GM18858 (cell line): ENCODE results near the gene KDM4D.
"Not testable (repeated sequence)": the region's sequence is repeated elsewhere in the genome, so short reads cannot be mapped to it uniquely, and the experiment has no call there.

Source experiments
- ATAC-seq: cut with Tn5 transposase; IDR thresholded peaks from one replicate; pipeline ENCODE4 v1.9.1; 2021; ENCODE audit not compliant: unreplicated experiment

The KDM4D gene

DNA sequence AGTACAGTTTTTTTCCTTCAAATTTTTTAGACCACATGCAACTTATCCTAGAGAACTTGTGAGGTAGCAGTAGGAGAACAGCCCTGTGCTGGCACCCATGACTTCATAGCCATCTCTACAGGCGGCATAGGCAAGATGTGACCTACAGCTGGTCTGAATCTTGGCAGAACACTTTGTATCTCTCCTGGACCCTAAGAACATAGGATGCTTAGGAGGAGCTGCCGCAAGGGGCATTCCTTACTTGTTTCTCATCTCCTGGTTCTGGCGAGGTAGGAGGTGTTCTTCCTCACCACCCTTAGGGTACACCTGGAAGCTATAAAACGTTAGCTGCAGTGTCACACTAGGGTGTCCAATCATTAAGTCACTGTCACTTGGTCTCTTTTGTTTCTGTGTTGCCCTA, 16.5 kb upstream of the KDM4D start:
- ATAC-seq = no peak

DNA sequence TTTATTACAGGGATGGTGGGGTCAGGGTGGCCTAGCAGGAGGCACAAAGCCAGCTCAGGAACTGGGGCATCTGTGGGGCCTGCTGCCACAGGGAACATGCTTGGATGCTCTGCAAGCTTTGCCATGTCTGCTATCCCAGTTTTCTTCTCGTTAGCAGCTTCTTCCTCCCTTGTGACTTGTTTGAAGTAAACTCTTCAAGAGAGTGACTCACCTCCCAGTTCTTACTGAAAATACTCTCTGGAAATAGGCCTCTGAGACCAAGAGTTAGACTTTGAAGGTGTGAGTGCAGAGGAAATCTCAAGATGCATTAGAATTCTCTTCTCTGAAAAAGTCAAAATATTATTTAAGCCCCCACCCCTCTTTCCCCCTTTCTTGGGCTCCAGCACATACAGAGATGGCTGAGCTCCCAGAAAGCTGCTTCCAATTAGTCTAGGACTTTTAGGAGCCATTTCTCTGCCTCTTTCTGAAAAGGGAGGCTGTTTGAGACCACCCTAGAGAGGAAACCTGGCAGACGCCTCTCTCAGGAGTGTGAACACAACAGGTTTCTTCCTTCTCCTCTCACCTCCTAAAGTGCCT, 15.3 kb upstream of the KDM4D start:
- no peak for ATAC-seq

DNA sequence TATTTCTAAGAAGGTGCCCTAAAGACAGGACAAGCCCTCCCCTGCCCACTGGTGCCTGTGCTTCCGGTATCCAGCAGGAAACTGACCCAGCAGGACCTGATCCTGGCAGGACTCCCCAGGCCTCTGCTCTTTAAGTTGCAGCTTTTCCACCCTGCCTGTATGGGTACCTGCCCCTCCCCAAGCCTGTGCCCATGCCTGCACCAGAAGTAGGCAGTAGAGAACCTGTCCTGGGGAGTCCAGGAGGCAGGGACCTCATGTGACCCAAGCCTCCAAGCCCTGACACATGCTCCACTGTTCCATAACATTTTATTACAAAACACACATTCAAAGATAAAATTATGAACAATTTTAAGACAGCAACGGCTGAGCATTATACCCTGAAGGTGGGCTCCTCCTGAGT, 14.3 kb upstream of the KDM4D start:
- no peak for ATAC-seq

DNA sequence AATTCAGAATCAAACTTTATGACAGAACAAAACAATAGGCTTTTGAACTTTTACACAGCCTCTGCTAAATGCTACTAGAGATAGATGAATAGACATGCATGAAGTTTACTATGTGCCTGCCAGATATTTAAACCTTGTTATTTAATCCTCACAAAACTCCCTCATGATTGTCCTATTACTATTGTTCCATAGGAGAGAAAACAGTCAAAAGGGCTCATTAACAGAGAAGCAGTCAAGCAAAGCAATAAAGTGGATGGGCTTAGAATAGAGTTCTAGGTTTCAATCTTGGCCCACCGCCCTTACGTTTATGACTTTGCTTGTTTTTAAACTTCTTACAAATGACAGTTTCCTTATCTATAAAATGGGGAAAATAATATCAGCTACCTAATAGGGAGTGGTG, 13.0 kb upstream of the KDM4D start:
- ATAC-seq = no peak

DNA sequence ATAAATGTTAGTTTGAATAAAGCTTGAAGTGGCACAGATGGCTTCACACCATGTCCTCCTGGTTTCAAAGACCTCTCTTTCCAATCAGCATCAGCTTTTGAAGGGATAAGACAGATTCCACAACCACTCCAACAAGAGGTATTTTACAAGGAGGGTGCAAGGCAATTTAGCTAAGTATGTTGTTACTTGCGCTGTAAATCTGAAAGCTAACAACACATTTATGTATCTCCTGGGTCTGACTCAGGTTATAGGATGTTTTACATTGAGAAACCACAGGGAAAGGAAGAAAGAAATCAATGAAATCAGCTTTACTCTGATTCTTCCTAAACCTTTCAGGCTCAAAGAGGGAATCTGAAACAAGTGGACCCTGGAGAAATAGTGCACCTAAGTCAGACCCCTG, 12.3 kb upstream of the KDM4D start:
- no peak for ATAC-seq

DNA sequence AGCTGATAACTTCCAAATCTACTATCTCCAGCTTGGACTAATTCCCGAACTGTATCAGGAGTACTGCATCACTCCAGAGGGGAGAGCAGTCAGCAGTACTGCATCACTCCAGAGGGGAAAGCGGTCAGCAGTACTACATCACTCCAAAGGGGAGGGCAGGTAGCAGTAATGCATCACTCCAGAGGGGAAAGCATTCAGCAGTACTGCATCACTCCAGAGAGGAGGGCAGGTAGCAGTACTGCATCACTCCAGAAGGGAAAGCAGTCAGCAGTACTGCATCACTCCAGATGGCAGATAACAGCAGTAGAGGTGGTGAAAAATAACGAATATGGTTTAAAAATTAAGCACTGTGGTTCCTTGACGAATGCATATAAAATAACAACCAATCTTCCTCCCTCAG, 8.6 kb upstream of the KDM4D start:
- no peak for ATAC-seq

DNA sequence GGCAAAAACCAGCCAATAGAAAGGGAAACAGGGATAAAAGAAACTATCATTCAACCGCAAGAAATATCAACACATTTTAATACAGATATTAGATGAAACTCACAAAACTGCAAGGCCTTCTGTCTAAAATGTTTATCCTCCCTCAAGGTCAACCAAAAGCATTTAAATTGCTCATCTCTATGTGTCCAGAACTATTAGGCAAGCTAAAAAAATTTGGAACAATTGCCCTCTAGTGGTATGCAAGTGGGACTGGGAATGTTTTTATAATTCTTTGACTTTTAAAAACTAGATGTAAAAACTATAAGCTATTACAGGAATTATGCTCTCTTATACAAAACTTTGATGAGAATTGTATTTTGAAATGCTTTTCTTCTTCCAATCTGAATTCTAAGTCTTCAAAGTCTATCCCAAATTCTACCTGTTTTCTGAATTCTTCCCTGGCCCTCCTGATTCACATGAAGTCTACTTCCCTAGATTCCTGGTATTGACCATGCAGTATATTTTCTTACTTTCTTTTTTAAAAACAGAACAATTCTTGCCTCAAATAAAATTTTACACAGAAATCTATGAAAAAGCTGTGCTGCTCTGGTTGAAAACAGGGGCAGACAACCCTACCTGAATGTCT, 5.1 kb upstream of the KDM4D start:
- no peak for ATAC-seq

DNA sequence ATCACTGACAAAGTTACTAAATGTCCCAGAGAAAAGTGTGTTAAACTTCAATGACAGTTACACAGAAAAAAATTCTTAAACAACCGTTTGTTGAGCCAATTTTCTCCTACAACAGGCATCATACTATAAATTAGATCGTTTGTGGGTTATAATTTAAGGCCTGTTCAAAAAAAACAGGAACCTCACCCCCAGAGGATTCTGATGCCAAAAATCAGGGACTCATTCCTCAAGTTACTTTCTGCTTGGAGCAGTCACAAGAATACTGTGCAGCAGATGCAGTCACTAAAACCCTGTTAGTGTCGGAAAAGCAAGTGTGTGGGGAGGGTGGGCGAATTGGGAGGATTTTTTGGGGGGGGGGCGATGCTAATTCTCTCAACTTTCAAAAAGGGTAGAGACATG, 810 bp upstream of the KDM4D start:
- ATAC-seq = no peak

DNA sequence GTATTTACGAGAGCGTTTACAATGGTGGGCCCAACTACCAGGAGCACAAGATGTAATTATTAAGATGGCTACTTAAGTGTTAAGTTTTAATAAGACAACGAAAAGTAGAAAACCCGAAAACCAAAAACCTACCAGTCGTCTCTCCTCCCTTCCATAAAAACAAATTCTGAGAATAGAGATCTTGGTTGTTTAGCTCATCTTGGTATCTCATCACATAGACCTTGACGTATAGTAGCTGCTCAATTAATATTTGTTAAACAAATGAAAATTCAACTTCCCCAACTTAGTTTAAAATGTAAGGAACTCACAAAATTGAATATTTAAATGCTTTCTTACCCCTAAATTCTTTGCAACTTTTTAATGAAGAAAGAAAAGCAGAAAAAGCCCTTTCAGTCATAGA, 669 bp downstream of the KDM4D start:
- ATAC-seq = no peak

DNA sequence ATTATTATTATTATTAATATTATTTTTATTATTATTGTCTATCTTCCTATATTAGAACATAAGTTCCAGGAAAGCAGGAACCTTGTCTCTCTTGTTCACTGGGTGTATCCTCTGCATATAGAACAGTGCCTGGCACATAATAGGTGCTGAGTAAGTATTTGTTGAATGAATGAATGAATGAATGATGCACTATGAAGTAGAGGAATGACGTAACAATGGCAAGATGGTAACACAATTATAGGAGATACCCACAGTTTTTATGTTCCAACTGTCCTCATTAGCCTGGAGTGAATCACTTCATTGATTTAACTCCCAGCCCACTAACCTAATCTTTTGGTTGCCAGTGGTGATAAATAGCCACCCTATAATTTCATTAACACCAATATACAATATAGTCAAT, 2.1 kb downstream of the KDM4D start:
- no peak for ATAC-seq

DNA sequence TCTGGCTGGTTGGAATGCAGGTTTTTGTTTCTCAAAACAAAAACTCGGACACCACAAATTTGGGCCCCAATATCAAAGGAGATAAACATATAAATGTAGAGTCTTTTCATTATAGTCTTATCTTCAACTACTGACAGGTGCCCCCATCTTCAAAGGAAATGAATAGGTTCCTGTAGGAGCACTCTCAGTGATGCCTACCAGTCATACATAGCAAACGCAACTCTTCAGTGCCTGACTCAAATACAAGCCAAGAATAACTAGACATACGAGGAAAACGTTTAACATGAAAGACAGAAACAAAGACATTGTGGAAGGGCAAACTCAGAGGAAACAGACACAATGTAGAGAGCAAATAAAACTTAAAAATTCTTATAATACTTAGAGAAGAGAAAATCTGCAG, 13.9 kb downstream of the KDM4D start:
- ATAC-seq = no peak

DNA sequence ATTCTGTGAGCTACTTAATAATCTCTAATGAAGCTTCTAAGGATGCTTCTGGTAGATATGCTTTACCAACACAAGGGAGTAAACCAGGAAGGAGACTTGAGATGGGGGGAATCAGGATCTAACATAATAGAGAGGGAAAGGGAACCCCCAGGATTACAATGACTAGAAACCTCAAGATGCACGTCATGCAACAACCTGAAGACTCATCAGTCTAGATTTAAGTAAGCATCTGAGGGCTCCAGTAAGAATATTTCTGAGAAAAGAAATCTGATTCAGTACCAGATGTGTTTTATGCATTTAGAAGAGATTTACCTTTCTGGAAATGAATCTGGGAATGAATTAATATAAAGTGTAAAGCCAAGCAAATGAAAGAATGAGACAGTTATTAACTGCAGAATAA, 15.2 kb downstream of the KDM4D start:
- no peak for ATAC-seq

DNA sequence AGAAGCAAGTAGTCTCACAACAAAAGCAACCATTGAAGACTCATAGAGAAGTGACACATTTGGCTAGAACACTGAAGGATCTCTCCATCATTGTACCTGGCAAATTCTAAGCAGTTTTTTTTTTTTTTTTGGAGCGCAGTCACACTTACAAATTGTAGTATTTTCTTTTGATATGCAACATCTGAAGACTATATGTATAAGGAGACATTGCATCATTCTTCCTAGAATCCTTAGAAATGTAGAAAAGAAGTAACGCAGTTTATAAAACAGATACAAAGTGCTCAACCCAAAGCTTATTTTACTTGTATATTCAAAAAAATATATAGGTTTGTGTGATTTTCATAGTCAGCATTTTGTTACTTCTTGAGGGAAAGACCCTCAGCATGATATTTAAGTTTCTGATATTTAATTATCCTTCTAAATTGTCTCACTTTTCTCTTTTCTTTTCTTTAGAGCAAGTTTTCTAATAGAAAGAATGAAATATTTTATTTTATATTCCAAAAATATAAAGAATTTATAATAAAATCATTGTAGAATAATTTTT, 20.0 kb downstream of the KDM4D start:
- ATAC-seq = no peak

DNA sequence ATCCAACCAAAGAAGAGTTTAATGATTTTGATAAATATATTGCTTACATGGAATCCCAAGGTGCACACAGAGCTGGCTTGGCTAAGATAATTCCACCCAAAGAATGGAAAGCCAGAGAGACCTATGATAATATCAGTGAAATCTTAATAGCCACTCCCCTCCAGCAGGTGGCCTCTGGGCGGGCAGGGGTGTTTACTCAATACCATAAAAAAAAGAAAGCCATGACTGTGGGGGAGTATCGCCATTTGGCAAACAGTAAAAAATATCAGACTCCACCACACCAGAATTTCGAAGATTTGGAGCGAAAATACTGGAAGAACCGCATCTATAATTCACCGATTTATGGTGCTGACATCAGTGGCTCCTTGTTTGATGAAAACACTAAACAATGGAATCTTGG, 23.9 kb downstream of the KDM4D start:
- no peak for ATAC-seq

DNA sequence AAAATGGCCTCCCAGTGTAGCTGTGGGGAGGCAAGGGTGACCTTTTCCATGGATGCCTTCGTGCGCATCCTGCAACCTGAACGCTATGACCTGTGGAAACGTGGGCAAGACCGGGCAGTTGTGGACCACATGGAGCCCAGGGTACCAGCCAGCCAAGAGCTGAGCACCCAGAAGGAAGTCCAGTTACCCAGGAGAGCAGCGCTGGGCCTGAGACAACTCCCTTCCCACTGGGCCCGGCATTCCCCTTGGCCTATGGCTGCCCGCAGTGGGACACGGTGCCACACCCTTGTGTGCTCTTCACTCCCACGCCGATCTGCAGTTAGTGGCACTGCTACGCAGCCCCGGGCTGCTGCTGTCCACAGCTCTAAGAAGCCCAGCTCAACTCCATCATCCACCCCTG, 24.8 kb downstream of the KDM4D start:
- no peak for ATAC-seq

DNA sequence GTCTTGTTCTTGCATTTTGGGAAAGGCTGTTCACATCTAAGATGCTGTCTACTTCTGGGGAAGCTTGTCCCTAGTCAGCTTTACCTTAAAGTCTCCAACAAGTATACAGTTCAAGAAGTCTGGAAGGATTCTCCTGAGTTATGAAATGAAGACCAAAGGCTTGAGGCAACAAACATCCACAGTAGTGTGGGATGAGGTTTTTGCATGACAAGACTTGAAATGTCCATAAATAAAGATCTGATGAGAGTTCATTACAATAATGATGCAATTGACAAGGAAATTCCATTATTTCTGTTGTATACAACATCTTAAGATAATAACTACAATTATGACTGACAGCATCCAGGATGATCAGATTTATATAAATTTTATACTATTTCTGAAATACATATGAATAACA, 30.2 kb downstream of the KDM4D start:
- ATAC-seq = no peak

DNA sequence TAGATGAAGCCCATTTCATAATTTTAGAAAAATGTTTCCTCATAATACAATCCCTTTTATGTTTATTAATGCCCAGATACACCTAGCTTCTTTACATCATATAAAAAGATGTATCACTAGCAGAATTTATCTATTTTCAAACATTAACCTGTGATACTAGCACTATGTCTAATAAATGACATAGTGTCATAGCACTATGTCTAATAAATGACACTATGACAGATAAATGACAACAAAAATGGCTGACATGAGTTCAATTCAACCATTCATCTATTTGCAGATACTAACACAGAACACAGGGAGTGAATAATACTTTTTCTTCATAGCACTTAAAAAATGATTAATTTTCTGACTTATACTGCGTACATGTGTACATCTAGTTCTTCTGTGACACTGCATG, 32.1 kb downstream of the KDM4D start:
- ATAC-seq = no peak

DNA sequence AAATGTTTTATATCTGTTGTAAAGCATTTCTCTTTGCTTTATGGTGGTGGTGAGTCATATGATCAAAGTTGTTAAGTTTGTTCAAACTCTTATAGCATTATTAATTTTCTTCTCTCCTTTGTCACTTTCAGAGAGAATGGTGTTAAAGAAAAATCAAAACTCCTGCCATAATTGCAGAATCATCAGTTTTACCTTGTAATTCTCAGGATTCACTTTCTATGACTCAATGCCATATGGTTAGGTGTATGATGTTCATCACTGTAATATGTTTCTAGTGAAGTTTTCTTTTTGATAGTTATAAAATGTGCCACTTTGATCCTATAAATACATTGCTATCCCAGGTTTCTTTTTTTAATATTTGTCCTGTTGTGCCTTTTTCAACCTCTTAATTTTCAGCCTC, 37.9 kb downstream of the KDM4D start:
- ATAC-seq = no peak

DNA sequence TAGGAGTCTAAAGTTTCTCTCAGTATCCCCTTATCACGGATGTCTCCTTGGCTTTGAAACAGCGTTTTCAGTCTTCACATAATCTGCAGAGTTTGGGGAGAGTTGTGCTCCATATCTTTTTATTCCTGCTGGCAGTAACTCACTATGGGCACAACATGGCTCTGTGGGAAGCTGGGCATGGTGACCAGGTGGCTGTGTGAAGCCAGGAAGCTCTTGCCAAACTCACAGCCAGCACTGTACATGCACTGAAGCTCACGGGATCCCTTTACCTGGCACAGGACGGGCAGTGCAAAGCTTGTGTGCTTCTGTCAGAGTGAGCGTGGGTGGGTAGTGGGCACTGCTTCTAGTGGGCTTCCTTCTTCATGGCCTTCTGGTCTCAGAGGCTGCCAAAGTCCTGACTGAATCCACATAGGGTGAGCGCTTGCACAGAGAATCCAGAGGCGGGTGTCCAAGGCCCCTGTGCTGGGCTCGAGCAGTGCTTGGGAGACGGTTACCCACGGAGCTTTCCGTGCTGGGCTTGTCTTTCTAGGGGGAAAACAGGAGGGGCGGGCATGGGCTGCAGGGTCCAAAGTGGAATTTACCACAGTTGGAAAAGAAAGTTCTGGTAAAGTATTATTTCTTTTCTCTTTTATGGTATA, 40.8 kb downstream of the KDM4D start:
- ATAC-seq = no peak

DNA sequence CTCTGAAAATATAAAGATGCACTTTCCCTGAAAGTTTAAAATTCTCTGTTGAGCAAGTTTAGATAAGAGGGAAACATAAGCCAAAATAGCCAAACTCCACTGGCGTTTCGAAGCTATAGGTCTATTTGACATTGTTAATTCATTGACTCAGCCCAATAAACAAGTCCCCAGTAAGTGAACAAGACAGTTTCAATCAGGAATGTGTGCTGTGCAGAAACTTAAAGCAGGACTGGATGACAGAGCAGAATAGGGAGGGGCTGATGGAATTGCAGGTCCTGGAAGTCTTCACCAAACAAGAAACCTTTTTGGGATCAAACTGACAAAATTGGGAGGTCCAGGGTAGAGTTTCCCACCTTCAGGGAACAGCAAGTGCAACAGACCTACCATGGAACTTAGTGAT, 42.6 kb downstream of the KDM4D start:
- no peak for ATAC-seq

DNA sequence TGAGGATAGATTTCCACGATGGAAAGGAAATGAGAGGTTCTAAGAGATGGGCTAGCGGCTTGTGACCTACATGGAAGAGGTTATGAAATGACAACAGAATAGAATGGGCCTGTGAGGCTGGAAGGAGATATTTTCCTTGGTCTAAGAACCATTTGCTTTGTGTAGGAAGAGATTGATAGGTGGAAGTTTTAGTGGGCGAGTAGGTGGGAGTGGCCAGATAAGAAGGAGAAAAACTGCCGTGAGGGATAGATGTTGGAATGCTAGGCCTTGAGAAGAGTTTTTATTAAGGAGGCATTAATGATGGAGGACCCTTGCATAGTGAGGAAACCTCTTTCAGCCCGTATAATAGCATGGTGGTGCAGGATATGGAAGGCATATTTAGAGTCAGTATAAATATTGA, 48.0 kb downstream of the KDM4D start:
- ATAC-seq = not testable (repeated sequence)

DNA sequence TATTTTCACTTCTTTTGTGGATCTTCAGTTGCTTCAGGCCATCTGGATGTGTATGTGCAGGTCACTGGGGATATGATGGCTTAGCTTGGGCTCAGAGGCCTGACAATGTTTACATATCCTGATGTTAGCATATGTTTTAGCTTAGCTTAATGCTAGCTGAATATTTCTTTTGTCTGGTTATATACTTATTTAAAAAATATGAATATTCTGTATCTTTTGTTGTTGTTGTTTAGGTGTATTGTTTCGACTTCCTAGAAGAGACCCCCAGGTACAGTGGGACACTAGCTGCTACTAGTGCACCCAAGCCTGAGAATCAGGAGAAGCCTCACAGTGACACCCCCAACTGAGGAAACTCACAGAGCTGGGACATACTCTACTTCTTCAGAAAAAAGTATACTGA, 51.4 kb downstream of the KDM4D start, which contains the start of gene KDM4E:
Gene KDM4E, plus strand, starts transcription at position 301 of the 400 bp plus-strand sequence. CDS start 300 bp downstream, outside the sequence.
- ATAC-seq = no peak
